Endothelial cell of umbilical vein (primary cell): ENCODE measurements around the gene PAK4. TPM values are rescaled to one million over a fixed set of nuclear protein-coding genes. Genes with fewer than 3 reads are reported as not detected.

Experiments used
- BruUV-seq: library from RNA; stranded (reverse); fragments of 400-500 nt; replicated peaks from 2 replicates; lab custom pipeline; 2021; lab: Mats Ljungman, UMichigan
- CTCF ChIA-PET: fragments of 300-600, 350-600 bp; sonication (Branson Sonifier 250); formaldehyde crosslinking; loops from one replicate; lab custom pipeline; 2021; ENCODE audit warnings: antibody characterized with exemption, inconsistent platforms; lab: Charles Lee
- POLR2A ChIA-PET: fragments of 300-600, 350-600 bp; sonication (Branson Sonifier 250); formaldehyde crosslinking; loops from one replicate; lab custom pipeline; 2021; ENCODE audit warnings: antibody characterized with exemption, inconsistent platforms; lab: Charles Lee
- DNase-seq: peaks from one replicate; pipeline ENCODE4 v3.0.0-alpha.2; 2011; ENCODE audit warnings: low read depth, low spot score
- FAIRE-seq: peaks from 2 replicates; lab custom pipeline; 2011; peaks lifted over from hg19 to GRCh38; lab: Jason Lieb, UNC
- H2AFZ ChIP-seq: 2 replicates; pipeline ENCODE4 v1.6.0; 2012; ENCODE audit warnings: low read depth, low read length, control low read depth, inconsistent platforms
- H3K27ac ChIP-seq: 2 replicates; pipeline ENCODE4 v1.5.1; 2011; ENCODE audit warnings: low read depth, mild to moderate bottlenecking, control low read depth, low read length, moderate library complexity; ENCODE audit not compliant: insufficient read depth
- H3K27me3 ChIP-seq, 2 experiments: 2 replicates each; pipeline versions ENCODE4 v1.6.0 to v1.6.1; 2011; ENCODE audit warnings: low read length in 2 of 2, mixed read lengths in 1 of 2; ENCODE audit not compliant: control insufficient read depth in 2 of 2, insufficient read depth in 2 of 2
- H3K36me3 ChIP-seq, 2 experiments: 2 replicates in 1 of 2; 3 replicates in 1 of 2; pipeline ENCODE4 v1.5.1; 2011; ENCODE audit warnings: low read length in 2 of 2, mild to moderate bottlenecking in 1 of 2, moderate library complexity in 1 of 2; ENCODE audit not compliant: control insufficient read depth in 2 of 2, insufficient read depth in 2 of 2; ENCODE audit errors: extremely low read depth in 1 of 2
- H3K4me1 ChIP-seq: 3 replicates; pipeline ENCODE4 v1.5.1; 2011; ENCODE audit warnings: mild to moderate bottlenecking, low read length; ENCODE audit not compliant: control insufficient read depth, insufficient read depth; ENCODE audit errors: extremely low read depth
- H3K4me2 ChIP-seq: 2 replicates; pipeline ENCODE4 v1.6.1; 2011; ENCODE audit warnings: low read length, control low read depth, mixed read lengths; ENCODE audit not compliant: insufficient read depth
- H3K4me3 ChIP-seq, 3 experiments: fragments of 200-600 bp in 1 of 3; sonication (generic), shearing (Covaris generic) in 1 of 3; replicated peaks in 1 of 3; 2 replicates each; pipeline ENCODE4 v1.5.1; 2011 to 2016; ENCODE audit warnings: control low read depth in 3 of 3, low read length in 3 of 3, mild to moderate bottlenecking in 2 of 3, inconsistent platforms in 1 of 3, low read depth in 1 of 3, moderate library complexity in 1 of 3; ENCODE audit not compliant: insufficient read depth in 1 of 3
- H3K79me2 ChIP-seq: 2 replicates; pipeline ENCODE4 v1.6.0; 2012; ENCODE audit warnings: low read length, inconsistent platforms; ENCODE audit not compliant: control insufficient read depth, insufficient read depth
- H3K9ac ChIP-seq: replicated peaks from 2 replicates; pipeline ENCODE3; 2011; ENCODE audit warnings: low read length, control low read depth; ENCODE audit not compliant: insufficient read depth; ENCODE audit errors: extremely low read depth
- H3K9me1 ChIP-seq: replicated peaks from 3 replicates; pipeline ENCODE4 v1.6.0; 2011; ENCODE audit warnings: mild to moderate bottlenecking, low read length; ENCODE audit not compliant: control insufficient read depth, insufficient read depth; ENCODE audit errors: extremely low read depth
- H3K9me3 ChIP-seq: replicated peaks from 2 replicates; pipeline ENCODE4 v1.5.1; 2012; ENCODE audit warnings: low read length, inconsistent platforms; ENCODE audit not compliant: control insufficient read depth, insufficient read depth
- H4K20me1 ChIP-seq: replicated peaks from 2 replicates; pipeline ENCODE3; 2011; ENCODE audit warnings: mild to moderate bottlenecking, low read length; ENCODE audit not compliant: control insufficient read depth, insufficient read depth; ENCODE audit errors: extremely low read depth
- FOS ChIP-seq: IDR thresholded peaks from 2 replicates; pipeline ENCODE4 v1.6.1; 2011; ENCODE audit warnings: mild to moderate bottlenecking, low read length, moderate library complexity, borderline replicate concordance; ENCODE audit not compliant: insufficient read depth
- GATA2 ChIP-seq: IDR thresholded peaks from 2 replicates; pipeline ENCODE4 v1.7.0; 2011; ENCODE audit warnings: low read depth, mild to moderate bottlenecking, moderate library complexity, mixed read lengths, low read length; ENCODE audit not compliant: insufficient read length, insufficient read depth
- JUN ChIP-seq: IDR thresholded peaks from 2 replicates; pipeline ENCODE4 v1.6.1; 2011; ENCODE audit warnings: borderline replicate concordance, low read depth; ENCODE audit not compliant: insufficient read length, insufficient read depth
- MYC ChIP-seq: IDR thresholded peaks from one replicate; pipeline ENCODE4 v1.6.1; 2011; ENCODE audit warnings: mild to moderate bottlenecking, low read depth, low read length
- POLR2A ChIP-seq: IDR thresholded peaks from 2 replicates; pipeline ENCODE4 v1.6.1; 2012; ENCODE audit warnings: low read depth, mild to moderate bottlenecking, control low read depth, low read length
- dilution Hi-C: fragments of 300-500 bp; cut with MboI; formaldehyde crosslinking; loops from one replicate; pipeline ENCODE4 v1.15.0; 2019; ENCODE audit warnings: low sequenced_read_pairs; ENCODE audit not compliant: extremely low pct_ligation_motif_present
- intact Hi-C: fragments of 100-400 bp; cut with micrococcal nuclease; formaldehyde crosslinking; loops from one replicate; pipeline ENCODE4 v1.10.0; 2022
- polyA plus RNA-seq, 4 experiments: library from polyadenylated mRNA; depleted of rRNA in 3 of 4; stranded (reverse) in 3 of 4; unstranded in 1 of 4; fragments of >200 nt; gene quantifications; 2 replicates each; pipeline versions ENCODE4 v1.2.1 to v1.2.3, GENCODE V29; 2011 to 2012; ENCODE audit warnings: missing spikeins in 1 of 4
- total RNA-seq: library from RNA; stranded (reverse); gene quantifications from 2 replicates; pipeline ENCODE4 v1.2.3, GENCODE V29; 2021
- TF ChIP-seq, protein P1 (sequence below): IDR thresholded peaks from 2 replicates; pipeline ENCODE4 v1.6.1; 2011; ENCODE audit not compliant: insufficient read depth, insufficient read length
- TF ChIP-seq, protein P2 (sequence below), 2 donors: IDR thresholded peaks; 1 replicate in 1 of 2; 2 replicates in 1 of 2; pipeline ENCODE4 v1.5.1; 2011; ENCODE audit warnings: low read length in 2 of 2, mild to moderate bottlenecking in 2 of 2, moderate library complexity in 2 of 2, control low read depth in 1 of 2, inconsistent platforms in 1 of 2, low read depth in 1 of 2; ENCODE audit not compliant: insufficient read depth in 1 of 2; ENCODE audit errors: extremely low read depth in 1 of 2

The PAK4 gene
- total and polyA plus RNA-seq, 2 donors (not counting 3 experiments of a cell fraction or from before 2014, with no cell fraction given) = 39.8 to 55.4 TPM

DNA sequence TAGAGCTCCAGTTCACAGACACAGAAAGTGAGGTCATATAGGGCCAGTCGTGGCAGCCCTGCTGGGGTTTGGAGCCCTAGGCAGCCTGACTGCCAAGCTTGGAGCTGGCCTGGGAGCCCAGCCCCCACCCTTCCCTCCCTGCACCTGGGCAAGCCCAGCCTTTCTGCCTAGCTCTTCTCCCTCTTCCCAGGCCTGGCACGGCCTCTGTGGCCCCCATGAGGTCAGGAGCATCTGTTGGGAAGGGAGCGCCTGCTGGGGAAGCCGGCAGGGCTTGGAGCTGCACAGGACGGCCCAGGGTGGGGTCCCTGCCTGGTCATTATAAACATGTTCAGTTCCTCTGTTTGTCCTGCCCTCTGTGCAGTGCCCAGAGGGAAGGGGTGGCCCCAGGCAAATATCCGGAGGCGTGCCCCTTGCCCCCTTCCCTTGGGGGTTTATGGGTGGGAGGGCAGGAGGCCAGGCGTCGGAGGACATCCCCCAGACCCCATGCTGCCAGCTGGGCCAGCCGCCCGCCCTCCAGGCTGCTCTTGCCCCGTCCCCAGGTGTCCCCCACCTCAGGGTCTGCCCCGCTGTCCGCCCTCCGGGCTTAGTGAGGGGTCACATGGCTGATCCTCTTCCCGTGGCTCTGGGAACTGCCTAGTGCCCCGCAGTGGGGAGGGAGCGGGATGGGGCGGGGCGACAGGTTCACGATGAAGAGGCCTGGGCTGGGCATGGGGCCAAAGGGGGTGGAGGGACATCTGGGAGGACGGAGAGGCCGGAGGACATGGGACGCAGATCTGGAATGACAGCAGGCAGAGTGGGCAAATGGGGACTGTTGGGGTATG lies 41.2 kb downstream of the PAK4 start:
- Histone ChIP-seq H3K27me3 (no peaks in the 10 kb centered on the region), H3K79me2 (peaks cover 5% of the 10 kb centered on the region), H3K36me3 (peaks cover 0 to 15% of the 10 kb centered on the region in 2 experiments), H3K9me1 (no peaks in the 10 kb centered on the region), H3K4me1 (no peaks in the 10 kb centered on the region), H3K4me3 (no peak overlapping the region), H3K27ac (no peak overlapping the region), H2AFZ (no peak overlapping the region), H3K9ac (no peak overlapping the region), H3K4me2 (no peak overlapping the region), H4K20me1 (no peaks in the 10 kb centered on the region), H3K9me3 (no peaks in the 10 kb centered on the region)
- ChIA-PET CTCF (interaction anchor here (1.6 kb wide), 1 partner anchor 18 kb away, joined by 4 read pairs; no protein-coding TSS in a partner anchor), POLR2A (no interaction called here)
- dilution Hi-C loops (no loop called here), intact Hi-C loops (no loop called here)
- no TSS peak for BruUV-seq
- TF ChIP-seq JUN (no peak), POLR2A (no peak), FOS (no peak), MYC (no peak), GATA2 (no peak)
- TF ChIP-seq, protein P1, sequence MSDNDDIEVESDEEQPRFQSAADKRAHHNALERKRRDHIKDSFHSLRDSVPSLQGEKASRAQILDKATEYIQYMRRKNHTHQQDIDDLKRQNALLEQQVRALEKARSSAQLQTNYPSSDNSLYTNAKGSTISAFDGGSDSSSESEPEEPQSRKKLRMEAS = no peak
- TF ChIP-seq, protein P2, sequence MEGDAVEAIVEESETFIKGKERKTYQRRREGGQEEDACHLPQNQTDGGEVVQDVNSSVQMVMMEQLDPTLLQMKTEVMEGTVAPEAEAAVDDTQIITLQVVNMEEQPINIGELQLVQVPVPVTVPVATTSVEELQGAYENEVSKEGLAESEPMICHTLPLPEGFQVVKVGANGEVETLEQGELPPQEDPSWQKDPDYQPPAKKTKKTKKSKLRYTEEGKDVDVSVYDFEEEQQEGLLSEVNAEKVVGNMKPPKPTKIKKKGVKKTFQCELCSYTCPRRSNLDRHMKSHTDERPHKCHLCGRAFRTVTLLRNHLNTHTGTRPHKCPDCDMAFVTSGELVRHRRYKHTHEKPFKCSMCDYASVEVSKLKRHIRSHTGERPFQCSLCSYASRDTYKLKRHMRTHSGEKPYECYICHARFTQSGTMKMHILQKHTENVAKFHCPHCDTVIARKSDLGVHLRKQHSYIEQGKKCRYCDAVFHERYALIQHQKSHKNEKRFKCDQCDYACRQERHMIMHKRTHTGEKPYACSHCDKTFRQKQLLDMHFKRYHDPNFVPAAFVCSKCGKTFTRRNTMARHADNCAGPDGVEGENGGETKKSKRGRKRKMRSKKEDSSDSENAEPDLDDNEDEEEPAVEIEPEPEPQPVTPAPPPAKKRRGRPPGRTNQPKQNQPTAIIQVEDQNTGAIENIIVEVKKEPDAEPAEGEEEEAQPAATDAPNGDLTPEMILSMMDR (IDR thresholded peaks at IDR 0.05; ENCODE audit: extremely low read depth in 1 of 2, insufficient read depth in 1 of 2, low read depth in 1 of 2, low read length in 2 of 2) = no peak
- DNase-seq = no peak
- FAIRE-seq = no peak
